HG03520 (cell line): ENCODE results near the gene GSTM2.

Experiments
- ATAC-seq: cut with Tn5 transposase; IDR thresholded peaks from one replicate; pipeline ENCODE4 v1.9.1; 2021; ENCODE audit warnings: mild to moderate bottlenecking, moderate library complexity; ENCODE audit not compliant: unreplicated experiment

The GSTM2 gene

GRCh38 chr1:109629372-109630030, 38.4 kb upstream of the GSTM2 start:
- no peak for ATAC-seq

- ATAC-seq = no peak
Observed at GRCh38 chr1:109630081-109630897, 37.6 kb upstream of the GSTM2 start.

- no peak for ATAC-seq
Observed at GRCh38 chr1:109630898-109631512, 36.9 kb upstream of the GSTM2 start.

GRCh38 chr1:109631513-109632505, 36.0 kb upstream of the GSTM2 start:
- no peak for ATAC-seq

GRCh38 chr1:109632671-109633346, 35.0 kb upstream of the GSTM2 start:
- no peak for ATAC-seq

GRCh38 chr1:109634292-109634691, 33.6 kb upstream of the GSTM2 start:
- ATAC-seq = no peak

- no peak for ATAC-seq
Observed at GRCh38 chr1:109634771-109635750, 32.8 kb upstream of the GSTM2 start.

- no peak for ATAC-seq
Observed at GRCh38 chr1:109635862-109636200, 32.0 kb upstream of the GSTM2 start.

- no peak for ATAC-seq
Observed at GRCh38 chr1:109636201-109636952, 31.5 kb upstream of the GSTM2 start.

GRCh38 chr1:109637446-109637845, 30.4 kb upstream of the GSTM2 start:
- ATAC-seq = no peak

GRCh38 chr1:109639063-109639840, 28.6 kb upstream of the GSTM2 start:
- ATAC-seq = no peak

- no peak for ATAC-seq
Observed at GRCh38 chr1:109639841-109640184, 28.0 kb upstream of the GSTM2 start.

GRCh38 chr1:109640285-109640865, 27.5 kb upstream of the GSTM2 start:
- no peak for ATAC-seq

- ATAC-seq = no peak
Observed at GRCh38 chr1:109641078-109641740, 26.6 kb upstream of the GSTM2 start.

- ATAC-seq = no peak
Observed at GRCh38 chr1:109641861-109642260, 26.0 kb upstream of the GSTM2 start.

- no peak for ATAC-seq
Observed at GRCh38 chr1:109642626-109643025, 25.2 kb upstream of the GSTM2 start.
